Epithelial cell of proximal tubule (primary cell): ENCODE measurements around the gene FHOD1. TPM values are rescaled to one million over a fixed set of nuclear protein-coding genes. Genes with fewer than 3 reads are reported as not detected.

Experiments used
- DNase-seq: peaks from one replicate; pipeline ENCODE4 v3.0.0-alpha.2; 2011; ENCODE audit warnings: low read depth
- H3K4me3 ChIP-seq: 2 replicates; pipeline ENCODE4 v1.5.1; 2011; ENCODE audit warnings: low read depth, mild to moderate bottlenecking, low read length
- total RNA-seq: library from RNA; depleted of rRNA; stranded (reverse); fragments of >200 nt; gene quantifications from 2 replicates; pipeline ENCODE4 v1.2.3, GENCODE V29; 2015
- TF ChIP-seq, protein P1 (sequence below): conservative IDR thresholded peaks from 2 replicates; pipeline ENCODE4 v1.5.1; 2012; ENCODE audit warnings: low read depth, mild to moderate bottlenecking, low read length

Gene FHOD1
- total RNA-seq, 1 donor from 2014 or later, result 20.1 TPM

GRCh38 chr16:67226804-67227566 is 20.3 kb downstream of the FHOD1 start, which contains the start of gene TMEM208:
TSS of gene TMEM208 (plus strand) at chr16:67227130. CDS start at chr16:67227219, 89 bp downstream.
- TF ChIP-seq, protein P1, sequence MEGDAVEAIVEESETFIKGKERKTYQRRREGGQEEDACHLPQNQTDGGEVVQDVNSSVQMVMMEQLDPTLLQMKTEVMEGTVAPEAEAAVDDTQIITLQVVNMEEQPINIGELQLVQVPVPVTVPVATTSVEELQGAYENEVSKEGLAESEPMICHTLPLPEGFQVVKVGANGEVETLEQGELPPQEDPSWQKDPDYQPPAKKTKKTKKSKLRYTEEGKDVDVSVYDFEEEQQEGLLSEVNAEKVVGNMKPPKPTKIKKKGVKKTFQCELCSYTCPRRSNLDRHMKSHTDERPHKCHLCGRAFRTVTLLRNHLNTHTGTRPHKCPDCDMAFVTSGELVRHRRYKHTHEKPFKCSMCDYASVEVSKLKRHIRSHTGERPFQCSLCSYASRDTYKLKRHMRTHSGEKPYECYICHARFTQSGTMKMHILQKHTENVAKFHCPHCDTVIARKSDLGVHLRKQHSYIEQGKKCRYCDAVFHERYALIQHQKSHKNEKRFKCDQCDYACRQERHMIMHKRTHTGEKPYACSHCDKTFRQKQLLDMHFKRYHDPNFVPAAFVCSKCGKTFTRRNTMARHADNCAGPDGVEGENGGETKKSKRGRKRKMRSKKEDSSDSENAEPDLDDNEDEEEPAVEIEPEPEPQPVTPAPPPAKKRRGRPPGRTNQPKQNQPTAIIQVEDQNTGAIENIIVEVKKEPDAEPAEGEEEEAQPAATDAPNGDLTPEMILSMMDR, result peak; percentile 14
- peak; percentile 78 for DNase-seq
- H3K4me3 ChIP-seq, result peak within 1 kb of the TSS; percentile 91

GRCh38 chr16:67226295-67226803 is 20.9 kb downstream of the FHOD1 start:
- TF ChIP-seq, protein P1, result no peak
- H3K4me3 ChIP-seq, result peak overlapping the region; percentile 91

DNA sequence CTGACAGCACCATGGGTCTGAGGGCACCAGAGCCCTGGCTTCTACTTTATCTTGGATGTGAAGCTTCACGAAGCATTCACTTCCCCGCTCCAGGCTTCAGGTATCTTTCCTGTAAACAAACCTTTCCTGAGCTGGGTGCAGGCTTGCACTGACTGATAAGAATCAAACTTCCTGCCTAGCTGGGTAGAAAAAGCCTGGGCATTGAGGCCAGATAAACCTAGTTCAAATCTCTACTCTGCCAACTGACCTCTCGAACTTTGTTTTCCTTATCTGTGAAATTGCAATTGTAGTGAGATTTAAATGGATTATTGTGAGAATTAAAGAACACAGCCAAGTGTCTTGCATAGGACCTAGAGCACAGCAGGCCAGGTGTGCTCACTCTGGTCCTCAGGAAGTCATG is 23.3 kb downstream of the FHOD1 start:
- TF ChIP-seq, protein P1, result no peak
- no peak overlapping the region for H3K4me3 ChIP-seq
- no peak for DNase-seq

More at GRCh38 chr16:67226295-67226803, 20.9 kb downstream of the FHOD1 start:
- DNase-seq, result no peak

DNA sequence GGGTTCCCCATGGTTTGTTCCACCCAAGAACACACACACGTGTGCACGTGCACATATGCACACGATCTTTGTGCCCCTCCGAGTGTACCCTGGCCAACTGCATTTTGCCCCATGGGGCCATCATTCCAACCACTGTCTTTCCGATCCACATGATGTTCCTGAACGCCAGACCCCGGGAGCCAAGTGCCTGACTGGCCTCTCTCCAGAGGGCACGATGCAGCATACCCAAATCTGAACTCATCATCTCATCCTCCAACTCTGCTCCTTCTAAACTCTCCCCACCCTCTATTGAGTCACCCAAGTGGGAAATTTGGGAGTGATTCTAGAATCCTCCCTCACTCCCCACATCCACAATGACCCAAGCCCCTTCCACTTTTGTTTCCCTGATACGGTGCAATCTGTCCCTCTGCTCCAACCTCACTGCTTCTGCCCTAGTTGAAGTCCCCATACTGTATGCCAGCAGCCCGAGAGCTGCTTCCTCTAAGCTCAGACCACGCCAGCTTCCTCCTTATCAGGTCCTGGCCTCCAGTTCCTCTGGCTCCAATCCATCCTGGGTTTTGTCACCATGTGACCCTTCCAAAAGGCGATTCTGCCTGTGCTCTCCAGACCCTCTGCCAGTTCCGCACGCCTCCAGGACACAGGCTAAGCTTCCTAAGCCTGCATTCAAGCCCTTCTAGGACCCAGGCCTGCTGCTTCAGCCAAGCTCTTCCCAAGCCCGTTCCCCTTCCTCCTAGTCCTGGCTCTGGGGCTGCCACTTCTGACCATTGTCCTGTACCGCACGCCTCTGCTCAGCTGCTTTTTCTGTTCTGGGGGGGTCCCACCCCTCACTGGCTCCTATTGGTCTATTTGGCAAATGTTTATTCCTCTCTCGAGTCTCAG is 30.4 kb downstream of the FHOD1 start:
- no peak for DNase-seq
- H3K4me3 ChIP-seq, result no peak overlapping the region
- TF ChIP-seq, protein P1, result no peak

DNA sequence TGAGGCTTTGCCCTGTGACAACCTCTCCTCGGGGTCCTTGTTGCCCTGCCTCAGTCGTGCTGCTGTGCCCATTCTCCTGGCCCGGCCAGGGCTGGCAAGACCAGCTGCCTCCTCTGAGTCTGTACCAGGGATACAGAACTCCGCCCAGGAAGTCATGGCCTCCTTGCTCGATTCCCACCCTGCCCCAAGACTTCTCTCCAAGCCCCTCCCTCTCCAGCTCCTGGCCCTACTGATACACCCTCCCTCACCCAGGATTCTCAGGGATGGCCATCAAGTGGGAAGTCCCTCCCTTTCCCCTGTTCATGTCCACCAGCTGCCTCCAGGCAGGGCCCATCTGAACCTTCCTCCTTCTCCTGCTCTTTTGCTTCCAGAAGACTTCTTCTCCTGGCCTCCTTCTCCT is 31.6 kb downstream of the FHOD1 start:
- no peak overlapping the region for H3K4me3 ChIP-seq
- TF ChIP-seq, protein P1, result no peak
- DNase-seq, result no peak

- no peak overlapping the region for H3K4me3 ChIP-seq
- DNase-seq, result no peak
Measured at GRCh38 chr16:67213197-67214019, 33.9 kb downstream of the FHOD1 start.

More at GRCh38 chr16:67213197-67214019, 33.9 kb downstream of the FHOD1 start:
- TF ChIP-seq, protein P1, result no peak
